Measurements from ENCODE around the gene XPO6. TPM values are rescaled to one million over a fixed set of nuclear protein-coding genes. Genes with fewer than 3 reads are reported as not detected.

Gene XPO6
- total RNA-seq, 1 donor from 2014 or later, result 236 TPM

DNA sequence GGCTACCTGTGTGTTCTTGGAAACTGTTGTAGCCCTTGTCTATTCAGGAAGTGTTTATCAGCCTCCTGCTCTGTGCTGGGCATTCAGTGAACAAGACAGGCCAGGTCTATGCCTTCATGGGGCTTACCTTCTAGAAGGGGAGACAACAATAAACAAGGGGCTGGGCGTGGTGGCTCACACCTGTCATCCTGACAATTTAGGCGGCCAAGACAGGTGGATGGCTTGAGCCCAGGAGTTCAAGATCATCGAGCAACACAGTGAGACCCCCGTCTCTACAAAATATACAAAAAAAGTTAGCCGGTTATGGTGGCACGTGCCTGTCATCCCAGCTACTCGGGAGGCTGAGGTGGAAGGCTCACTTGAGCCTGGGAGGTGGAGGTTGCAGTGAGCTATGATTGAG, 142.8 kb downstream of the XPO6 start:
- H3K27me3 Mint-ChIP-seq, result peaks cover 25% of the 10 kb centered on the region
- H3K4me1 Mint-ChIP-seq, result no peaks in the 10 kb centered on the region
- intact Hi-C loops (cut with micrococcal nuclease), result no loop called here
- no peak for DNase-seq
- H3K36me3 Mint-ChIP-seq (ENCODE audit: low read depth), result no peaks in the 10 kb centered on the region
- H3K27ac Mint-ChIP-seq, result no peak overlapping the region
- POLR2A ChIA-PET, result no interaction called here
- H3K4me3 Mint-ChIP-seq, result no peak overlapping the region
- ATAC-seq (ENCODE audit: low read depth), result no peak
- TF ChIP-seq, protein P1, sequence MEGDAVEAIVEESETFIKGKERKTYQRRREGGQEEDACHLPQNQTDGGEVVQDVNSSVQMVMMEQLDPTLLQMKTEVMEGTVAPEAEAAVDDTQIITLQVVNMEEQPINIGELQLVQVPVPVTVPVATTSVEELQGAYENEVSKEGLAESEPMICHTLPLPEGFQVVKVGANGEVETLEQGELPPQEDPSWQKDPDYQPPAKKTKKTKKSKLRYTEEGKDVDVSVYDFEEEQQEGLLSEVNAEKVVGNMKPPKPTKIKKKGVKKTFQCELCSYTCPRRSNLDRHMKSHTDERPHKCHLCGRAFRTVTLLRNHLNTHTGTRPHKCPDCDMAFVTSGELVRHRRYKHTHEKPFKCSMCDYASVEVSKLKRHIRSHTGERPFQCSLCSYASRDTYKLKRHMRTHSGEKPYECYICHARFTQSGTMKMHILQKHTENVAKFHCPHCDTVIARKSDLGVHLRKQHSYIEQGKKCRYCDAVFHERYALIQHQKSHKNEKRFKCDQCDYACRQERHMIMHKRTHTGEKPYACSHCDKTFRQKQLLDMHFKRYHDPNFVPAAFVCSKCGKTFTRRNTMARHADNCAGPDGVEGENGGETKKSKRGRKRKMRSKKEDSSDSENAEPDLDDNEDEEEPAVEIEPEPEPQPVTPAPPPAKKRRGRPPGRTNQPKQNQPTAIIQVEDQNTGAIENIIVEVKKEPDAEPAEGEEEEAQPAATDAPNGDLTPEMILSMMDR (IDR thresholded peaks at IDR 0.05), result no peak
- H3K9me3 Mint-ChIP-seq, result peaks cover 2% of the 10 kb centered on the region
- CTCF ChIA-PET, result interaction anchor here (2.8 kb wide), 1 partner anchor 149 kb away, joined by 8 read pairs; no protein-coding TSS in a partner anchor

DNA sequence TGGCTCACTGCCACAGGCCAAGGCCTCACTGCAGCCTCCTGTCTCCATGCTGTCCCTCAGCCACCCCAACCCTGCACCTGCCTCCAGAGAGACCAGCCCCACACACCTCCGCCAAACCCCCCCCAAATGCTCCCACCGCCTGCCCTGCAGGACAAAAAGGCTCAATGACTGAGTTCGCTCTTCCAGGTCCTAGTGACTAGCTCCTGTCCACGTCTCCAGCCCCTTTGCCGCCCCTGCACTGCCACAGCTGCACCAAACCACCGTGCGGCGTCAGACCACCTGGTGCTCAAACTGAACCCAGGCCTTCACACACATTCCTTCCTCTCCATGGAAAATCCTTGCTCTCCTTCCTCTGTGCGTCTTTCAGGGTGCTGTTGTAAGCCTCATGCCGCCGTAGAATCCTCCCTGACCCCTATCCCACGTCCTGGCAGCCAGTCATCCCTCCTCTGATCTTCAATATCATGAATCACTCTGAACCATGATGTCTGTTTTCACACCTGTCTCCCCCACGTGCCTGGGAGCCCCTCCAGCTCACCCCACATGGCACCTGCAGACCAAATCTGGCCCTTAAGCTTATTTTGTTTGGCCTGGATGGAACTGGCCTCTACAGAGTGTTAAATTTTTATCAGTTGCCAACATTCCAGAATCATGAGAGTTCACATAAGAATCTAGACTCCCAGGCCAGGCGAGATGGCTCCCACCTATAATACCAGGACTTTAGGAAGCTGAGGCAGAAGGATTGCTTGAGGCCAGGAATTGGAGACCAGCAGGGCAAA, 144.0 kb downstream of the XPO6 start:
- H3K27ac Mint-ChIP-seq, result no peak overlapping the region
- TF ChIP-seq, protein P1 (IDR thresholded peaks at IDR 0.05), result no peak
- H3K4me1 Mint-ChIP-seq, result no peaks in the 10 kb centered on the region
- no peaks in the 10 kb centered on the region for H3K36me3 Mint-ChIP-seq (ENCODE audit: low read depth)
- no peaks in the 10 kb centered on the region for H3K9me3 Mint-ChIP-seq
- intact Hi-C loops (cut with micrococcal nuclease), result no loop called here
- ChIA-PET POLR2A (no interaction called here), CTCF (no interaction called here)
- no peak overlapping the region for H3K4me3 Mint-ChIP-seq
- peaks cover 23% of the 10 kb centered on the region for H3K27me3 Mint-ChIP-seq
- DNase-seq (no peak), ATAC-seq (ENCODE audit: low read depth) (no peak)

DNA sequence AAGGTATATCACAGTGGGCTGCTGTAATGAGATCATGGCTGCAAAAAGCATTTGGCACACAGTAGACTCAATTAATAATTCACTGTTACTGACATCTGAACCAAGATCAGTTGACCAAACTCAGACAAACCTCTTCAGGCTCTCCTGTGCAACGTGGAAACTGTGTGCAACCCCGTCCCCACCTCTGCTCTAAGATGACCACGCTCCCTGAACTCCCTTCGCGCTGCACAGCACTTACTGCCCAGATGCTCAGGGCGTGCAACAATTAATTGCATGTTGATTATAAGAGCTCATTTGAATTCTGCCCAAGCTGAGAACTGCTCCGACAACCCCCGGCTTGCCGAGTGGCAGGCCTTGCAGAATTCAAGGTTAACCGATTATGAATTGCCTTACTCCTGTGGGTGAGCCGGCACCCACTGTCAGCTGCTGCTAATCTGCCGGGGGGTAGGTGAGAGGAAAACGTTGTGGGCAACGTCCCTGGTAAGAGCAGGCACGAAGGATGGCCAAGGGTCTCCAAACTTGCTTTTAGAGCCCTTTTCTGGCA, 147.0 kb downstream of the XPO6 start:
- Mint-ChIP-seq H3K36me3 (ENCODE audit: low read depth) (no peaks in the 10 kb centered on the region), H3K4me3 (no peak overlapping the region), H3K27me3 (peaks cover 36% of the 10 kb centered on the region), H3K9me3 (no peaks in the 10 kb centered on the region), H3K4me1 (peaks cover 1% of the 10 kb centered on the region), H3K27ac (no peak overlapping the region)
- ChIA-PET POLR2A (no interaction called here), CTCF (no interaction called here)
- no peak for DNase-seq
- ATAC-seq (ENCODE audit: low read depth), result no peak
- intact Hi-C loops (cut with micrococcal nuclease), result no loop called here
- TF ChIP-seq, protein P1 (IDR thresholded peaks at IDR 0.05), result no peak

DNA sequence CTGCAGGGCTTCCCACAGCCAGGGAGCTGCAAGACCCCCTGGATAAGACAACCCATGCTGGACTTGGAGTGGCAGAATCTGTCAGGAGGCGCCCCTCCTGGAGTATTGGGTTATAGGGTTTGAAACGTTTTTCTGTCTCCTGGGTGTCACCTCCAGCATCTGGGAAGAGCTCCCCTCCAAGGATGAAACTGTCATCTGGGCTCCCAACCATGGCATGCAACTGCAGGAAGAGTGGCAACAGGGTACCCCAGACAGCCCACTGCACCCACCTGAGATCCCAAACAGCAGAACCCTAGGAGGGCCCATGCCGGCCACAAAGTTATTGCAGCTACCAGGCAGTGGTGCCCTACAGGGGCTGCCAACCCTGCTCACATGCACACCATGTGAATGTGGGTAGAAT, 147.6 kb downstream of the XPO6 start:
- CTCF ChIA-PET, result no interaction called here
- H3K27me3 Mint-ChIP-seq, result peaks cover 42% of the 10 kb centered on the region

DNA sequence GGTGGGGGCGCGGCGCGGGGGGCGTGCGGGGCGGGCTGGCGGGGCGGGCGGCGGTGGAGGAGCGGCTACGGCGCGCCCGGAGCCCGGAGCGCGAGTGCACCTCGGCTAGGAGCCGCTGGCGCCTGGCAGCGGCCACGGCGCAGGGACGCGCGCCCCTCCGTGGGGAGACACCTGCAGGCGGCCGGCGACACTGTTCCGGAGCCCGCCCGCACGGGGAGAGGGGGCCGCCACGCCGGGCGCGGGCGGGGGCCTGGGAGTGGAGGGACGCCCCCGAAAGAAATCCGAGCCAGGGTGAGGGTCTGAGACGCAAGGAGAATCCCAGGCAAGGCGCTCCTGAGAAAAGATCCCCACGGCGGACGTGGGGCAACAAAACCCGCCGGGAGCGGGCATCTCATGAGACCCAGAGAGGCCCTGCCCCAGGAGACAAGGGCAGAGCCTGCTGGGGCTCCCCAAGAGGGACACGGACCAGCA, 148.1 kb downstream of the XPO6 start, which contains the start of gene GSG1L:
TSS of gene GSG1L (minus strand) at position 124 of the 471 bp plus-strand sequence. CDS start 290 bp downstream, outside the sequence.
- POLR2A ChIA-PET, result no interaction called here
- Mint-ChIP-seq H3K27me3 (peaks cover 47% of the 10 kb centered on the region), H3K4me3 (no peak within 1 kb of the TSS), H3K27ac (no peak within 1 kb of the TSS), H3K9me3 (no peaks in the 10 kb centered on the region), H3K4me1 (peaks cover 1% of the 10 kb centered on the region), H3K36me3 (ENCODE audit: low read depth) (no peaks in the 10 kb centered on the region)
- intact Hi-C loops (cut with micrococcal nuclease), result no loop called here
- DNase-seq (no peak), ATAC-seq (ENCODE audit: low read depth) (no peak)
- CTCF ChIA-PET, result no interaction called here
- TF ChIP-seq, protein P1 (IDR thresholded peaks at IDR 0.05), result no peak

More for the DNA sequence above, 147.6 kb downstream of the XPO6 start:
- POLR2A ChIA-PET, result no interaction called here
- DNase-seq (no peak), ATAC-seq (ENCODE audit: low read depth) (no peak)
- Mint-ChIP-seq H3K9me3 (no peaks in the 10 kb centered on the region), H3K4me1 (peaks cover 1% of the 10 kb centered on the region), H3K4me3 (no peak overlapping the region), H3K27ac (no peak overlapping the region), H3K36me3 (ENCODE audit: low read depth) (no peaks in the 10 kb centered on the region)
- intact Hi-C loops (cut with micrococcal nuclease), result no loop called here
- TF ChIP-seq, protein P1 (IDR thresholded peaks at IDR 0.05), result no peak

All from activated B cell treated with CpG ODN at 0.5 μM for 24 hours (primary cell).